CD8-positive, alpha-beta memory T cell (primary cell): Measurements from ENCODE around the gene EXD1. TPM values are rescaled to one million over a fixed set of nuclear protein-coding genes. Genes with fewer than 3 reads are reported as not detected.
"Not testable (repeated sequence)": the region's sequence is repeated elsewhere in the genome, so short reads cannot be mapped to it uniquely, and the experiment has no call there.

Source experiments
- CTCF ChIA-PET: fragments of 350-600 bp; sonication (Branson Sonifier 250); formaldehyde crosslinking; loops from one replicate; lab custom pipeline; 2021; ENCODE audit warnings: antibody characterized with exemption; lab: Charles Lee
- POLR2A ChIA-PET: fragments of 350-600 bp; sonication (Branson Sonifier 250); formaldehyde crosslinking; loops from one replicate; lab custom pipeline; 2021; ENCODE audit warnings: antibody characterized with exemption; lab: Charles Lee
- DNase-seq, 5 donors: peaks; one replicate each; pipeline versions ENCODE4 v3.0.0 to v3.0.0-alpha.2; 2020 to 2022; ENCODE audit warnings: mixed read lengths in 1 of 5
- H3K27ac ChIP-seq: one replicate; pipeline ENCODE4 v1.7.0; 2013; ENCODE audit warnings: low read depth, mild to moderate bottlenecking, low read length, moderate library complexity
- H3K27me3 ChIP-seq: 2 replicates; pipeline ENCODE4 v1.7.0; 2013; ENCODE audit warnings: low read length, mild to moderate bottlenecking; ENCODE audit not compliant: insufficient read depth, poor library complexity, severe bottlenecking
- H3K36me3 ChIP-seq: 2 replicates; pipeline ENCODE4 v1.7.0; 2013; ENCODE audit warnings: mild to moderate bottlenecking, low read length, moderate library complexity; ENCODE audit not compliant: insufficient read depth
- H3K4me1 ChIP-seq: 2 replicates; pipeline ENCODE4 v1.7.0; 2013; ENCODE audit warnings: mild to moderate bottlenecking, low read length, moderate library complexity; ENCODE audit not compliant: insufficient read depth
- H3K4me3 ChIP-seq: 2 replicates; pipeline ENCODE4 v1.7.0; 2013; ENCODE audit warnings: mild to moderate bottlenecking, low read length
- H3K9me3 ChIP-seq: 2 replicates; pipeline ENCODE4 v1.7.0; 2013; ENCODE audit warnings: mild to moderate bottlenecking, low read length
- H3K27ac Mint-ChIP-seq, 8 donors: one replicate each; pipeline ENCODE4 v1.8.0; 2020 to 2021; ENCODE audit warnings: mixed read lengths in 8 of 8, mild to moderate bottlenecking in 6 of 8, inconsistent platforms in 3 of 8, moderate library complexity in 3 of 8
- H3K27me3 Mint-ChIP-seq, 2 donors: one replicate each; pipeline ENCODE4 v1.8.0; 2020 to 2021; ENCODE audit warnings: mixed read lengths in 2 of 2, mild to moderate bottlenecking in 1 of 2, moderate library complexity in 1 of 2
- H3K36me3 Mint-ChIP-seq, 3 donors: one replicate each; pipeline ENCODE4 v1.8.0; 2020 to 2021; ENCODE audit warnings: mixed read lengths in 3 of 3, inconsistent platforms in 1 of 3, mild to moderate bottlenecking in 1 of 3
- H3K4me1 Mint-ChIP-seq, 3 donors: one replicate each; pipeline ENCODE4 v1.8.0; 2020 to 2021; ENCODE audit warnings: mixed read lengths in 3 of 3, inconsistent platforms in 1 of 3, mild to moderate bottlenecking in 1 of 3
- H3K4me3 Mint-ChIP-seq, 7 donors: one replicate each; pipeline ENCODE4 v1.8.0; 2020 to 2021; ENCODE audit warnings: mixed read lengths in 7 of 7, mild to moderate bottlenecking in 6 of 7, moderate library complexity in 4 of 7, inconsistent platforms in 2 of 7
- H3K9me3 Mint-ChIP-seq, 5 donors: one replicate each; pipeline ENCODE4 v1.8.0; 2020 to 2022; ENCODE audit warnings: mixed read lengths in 5 of 5, mild to moderate bottlenecking in 3 of 5, moderate library complexity in 2 of 5, inconsistent platforms in 1 of 5
- polyA plus RNA-seq: library from polyadenylated mRNA; unstranded; fragments of 300-500 nt; fragmentation: Illumina TruSeq; gene quantifications from one replicate; pipeline ENCODE4 v1.2.3, GENCODE V29; 2021
- total RNA-seq, 2 experiments: library from RNA; stranded (reverse); gene quantifications; one replicate each; pipeline ENCODE4 v1.2.3, GENCODE V29; 2021

The EXD1 gene
- total and polyA plus RNA-seq, 3 experiments from 2014 or later = 0.28 TPM; not detected in 2

DNA sequence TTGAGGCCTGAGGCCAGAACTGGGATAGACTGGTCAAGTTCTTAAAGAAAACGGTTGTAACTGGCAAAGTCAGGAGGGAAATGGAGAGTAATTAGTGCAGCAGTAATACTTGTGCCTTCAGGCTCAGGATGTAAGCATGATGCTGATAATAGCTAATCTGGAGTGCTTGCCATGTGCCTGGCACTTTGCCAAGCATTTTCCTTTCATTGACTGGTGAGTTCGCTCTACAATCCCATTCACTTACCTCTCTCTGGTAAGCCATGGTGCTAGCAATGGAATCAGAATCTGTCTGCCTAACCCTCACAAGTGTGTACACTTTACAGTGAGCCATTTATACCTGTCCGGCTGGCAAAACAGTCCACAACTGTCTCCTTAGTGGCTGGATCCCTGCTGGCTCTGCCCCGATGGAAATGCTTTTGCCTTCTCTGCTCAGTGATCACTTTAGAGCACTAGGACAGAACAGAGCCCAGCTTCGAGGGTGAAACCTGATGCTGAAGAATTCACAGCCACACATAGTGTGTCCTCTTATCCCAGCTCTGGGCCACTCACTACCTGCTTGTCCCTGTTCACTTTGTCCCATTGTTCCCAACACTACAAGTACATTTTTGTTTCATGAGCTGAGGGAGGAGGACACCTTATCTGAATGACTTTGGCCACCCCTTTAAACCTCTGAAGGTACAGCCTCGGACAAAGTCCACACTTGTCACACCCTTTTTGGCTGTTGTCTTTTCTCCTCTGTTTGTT is 10.8 kb upstream of the EXD1 start:
- POLR2A ChIA-PET = no interaction called here
- H3K4me3 ChIP-seq = no peak overlapping the region
- H3K9me3 ChIP-seq = no peaks in the 10 kb centered on the region
- H3K4me3 Mint-ChIP-seq = no peak overlapping the region
- H3K4me1 ChIP-seq = no peaks in the 10 kb centered on the region
- peaks cover 3% of the 10 kb centered on the region for H3K36me3 ChIP-seq
- DNase-seq = no peak
- H3K9me3 Mint-ChIP-seq = no peaks in the 10 kb centered on the region
- H3K4me1 Mint-ChIP-seq = peaks cover 0 to 3% (median 2%) of the 10 kb centered on the region in 3 donors
- H3K27me3 Mint-ChIP-seq = no peaks in the 10 kb centered on the region
- H3K27me3 ChIP-seq = no peaks in the 10 kb centered on the region
- CTCF ChIA-PET = interaction anchor here (0.9 to 2.0 kb wide), 3 partner anchors 10 to 11 kb away, joined by 3 to 6 read pairs (median 6); partner anchors contain the start of gene CHP1
- peaks cover 0 to 43% (median 9%) of the 10 kb centered on the region in 3 donors for H3K36me3 Mint-ChIP-seq
- no peak overlapping the region for H3K27ac ChIP-seq
- no peak overlapping the region for H3K27ac Mint-ChIP-seq

DNA sequence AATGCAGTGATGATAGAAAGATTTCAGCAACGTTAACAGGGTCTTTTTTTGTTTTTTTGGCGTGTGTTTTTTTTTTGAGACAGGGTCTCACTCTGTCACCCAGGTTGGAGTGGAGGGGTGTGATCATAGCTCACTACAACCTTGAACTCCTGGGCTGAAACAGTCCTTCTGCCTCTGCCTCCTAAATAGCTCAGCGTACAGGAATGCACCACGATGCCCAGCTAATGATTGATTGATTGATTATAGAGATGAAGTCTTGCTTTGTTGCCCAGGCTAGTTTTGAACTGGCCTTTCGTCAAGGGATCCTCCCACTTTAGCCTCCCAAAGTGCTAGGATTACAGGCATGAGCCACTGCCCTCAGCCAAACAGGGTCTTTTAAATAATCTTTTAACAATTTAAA is 7.5 kb upstream of the EXD1 start:
- no peak overlapping the region for H3K4me3 ChIP-seq
- peaks cover 0 to 17% (median 5%) of the 10 kb centered on the region in 3 donors for H3K36me3 Mint-ChIP-seq
- peaks cover 8 to 20% (median 14%) of the 10 kb centered on the region in 3 donors for H3K4me1 Mint-ChIP-seq
- POLR2A ChIA-PET = no interaction called here
- no peaks in the 10 kb centered on the region for H3K27me3 Mint-ChIP-seq
- no peak overlapping the region for H3K4me3 Mint-ChIP-seq
- no peaks in the 10 kb centered on the region for H3K9me3 Mint-ChIP-seq
- H3K27ac Mint-ChIP-seq = no peak overlapping the region
- CTCF ChIA-PET = no interaction called here
- H3K27ac ChIP-seq = no peak overlapping the region
- DNase-seq = no peak
- peaks cover 3% of the 10 kb centered on the region for H3K36me3 ChIP-seq
- H3K9me3 ChIP-seq = no peaks in the 10 kb centered on the region
- no peaks in the 10 kb centered on the region for H3K27me3 ChIP-seq
- H3K4me1 ChIP-seq = no peaks in the 10 kb centered on the region

DNA sequence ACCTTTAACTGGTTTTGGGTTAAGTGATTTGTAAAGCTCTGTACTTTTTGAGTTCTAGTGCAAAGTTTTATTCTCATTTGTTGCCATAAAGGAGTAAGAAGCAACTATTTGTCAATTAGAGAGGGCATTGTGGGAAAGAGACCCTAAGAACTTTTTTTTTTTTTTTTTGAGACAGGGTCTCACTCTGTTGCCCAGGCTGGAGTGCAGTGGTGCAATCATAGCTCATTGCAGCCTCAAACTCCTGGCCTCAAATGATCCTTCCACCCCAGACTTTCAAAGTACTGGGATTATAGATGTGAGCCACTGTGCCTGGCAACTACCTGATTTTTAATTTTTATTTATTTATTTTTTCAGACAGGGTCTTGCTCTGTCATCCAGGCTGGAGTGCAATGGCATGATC is 5.4 kb upstream of the EXD1 start:
- Mint-ChIP-seq H3K27me3 (no peaks in the 10 kb centered on the region), H3K27ac (no peak overlapping the region), H3K4me3 (no peak overlapping the region), H3K36me3 (peaks cover 0 to 12% (median 0%) of the 10 kb centered on the region in 3 donors), H3K4me1 (peaks cover 22 to 38% (median 31%) of the 10 kb centered on the region in 3 donors), H3K9me3 (no peaks in the 10 kb centered on the region)
- Histone ChIP-seq H3K36me3 (no peaks in the 10 kb centered on the region), H3K27ac (no peak overlapping the region), H3K4me1 (peaks cover 11% of the 10 kb centered on the region), H3K27me3 (no peaks in the 10 kb centered on the region), H3K4me3 (no peak overlapping the region), H3K9me3 (no peaks in the 10 kb centered on the region)
- POLR2A ChIA-PET = no interaction called here
- no peak for DNase-seq
- CTCF ChIA-PET = no interaction called here

DNA sequence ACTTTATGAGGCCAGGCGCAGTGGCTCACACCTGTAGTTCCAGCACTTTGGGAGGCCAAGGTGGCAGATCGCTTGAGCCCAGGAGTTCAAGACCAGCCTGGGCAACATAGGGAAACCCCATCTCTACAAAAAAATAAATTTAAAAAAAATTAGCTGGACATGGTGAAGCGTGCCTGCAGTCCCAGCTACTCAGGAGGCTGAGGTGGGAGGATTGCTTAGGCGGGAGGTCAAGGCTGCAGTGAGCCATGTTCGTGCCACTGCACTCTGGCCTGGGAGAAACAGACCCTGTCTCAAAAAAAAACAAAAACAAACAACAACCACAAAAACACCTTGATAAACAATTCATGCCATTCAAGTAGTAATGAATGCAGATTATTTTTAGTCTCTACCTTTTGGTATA is 4.7 kb upstream of the EXD1 start:
- H3K9me3 Mint-ChIP-seq, H3K27me3 Mint-ChIP-seq, POLR2A ChIA-PET, H3K27ac ChIP-seq, H3K36me3 ChIP-seq, CTCF ChIA-PET, H3K27me3 ChIP-seq, H3K9me3 ChIP-seq, H3K27ac Mint-ChIP-seq, H3K4me3 ChIP-seq, DNase-seq, H3K4me3 Mint-ChIP-seq: not testable (repeated sequence)
- peaks cover 26 to 45% (median 38%) of the 10 kb centered on the region in 3 donors for H3K4me1 Mint-ChIP-seq
- peaks cover 18% of the 10 kb centered on the region for H3K4me1 ChIP-seq
- H3K36me3 Mint-ChIP-seq = peaks cover 0 to 12% (median 0%) of the 10 kb centered on the region in 3 donors

DNA sequence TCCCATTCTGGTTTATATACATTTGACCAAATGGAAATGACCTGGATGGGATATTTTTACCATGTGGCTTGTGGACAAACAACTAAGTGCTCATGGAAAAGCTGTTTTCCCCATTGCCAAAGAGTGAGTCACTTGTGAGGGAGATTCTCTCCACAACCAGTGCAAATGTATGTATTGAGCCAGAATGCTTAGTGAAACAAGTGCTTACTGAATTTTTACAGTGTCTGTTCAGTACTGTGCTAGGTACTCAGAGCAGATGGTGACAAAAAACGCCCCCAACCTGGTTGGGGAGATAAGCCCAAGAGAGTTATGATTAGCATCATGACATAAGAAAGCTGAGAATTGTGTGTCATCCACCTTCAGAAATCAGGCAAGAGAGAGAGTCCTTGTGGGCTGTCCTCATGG is 2.8 kb upstream of the EXD1 start:
- H3K9me3 ChIP-seq = no peaks in the 10 kb centered on the region
- peak overlapping the region in 1 of 7 donors; percentile 90 for H3K4me3 Mint-ChIP-seq
- no peaks in the 10 kb centered on the region for H3K9me3 Mint-ChIP-seq
- peaks cover 0 to 12% (median 0%) of the 10 kb centered on the region in 3 donors for H3K36me3 Mint-ChIP-seq
- no peaks in the 10 kb centered on the region for H3K27me3 ChIP-seq
- H3K4me1 ChIP-seq = peaks cover 19% of the 10 kb centered on the region
- POLR2A ChIA-PET = no interaction called here
- H3K27ac Mint-ChIP-seq = peak overlapping the region in 1 of 8 donors; percentile 18
- CTCF ChIA-PET = no interaction called here
- DNase-seq = no peak
- H3K36me3 ChIP-seq = no peaks in the 10 kb centered on the region
- peaks cover 26 to 49% (median 39%) of the 10 kb centered on the region in 3 donors for H3K4me1 Mint-ChIP-seq
- no peak overlapping the region for H3K27ac ChIP-seq
- no peaks in the 10 kb centered on the region for H3K27me3 Mint-ChIP-seq
- H3K4me3 ChIP-seq = no peak overlapping the region

DNA sequence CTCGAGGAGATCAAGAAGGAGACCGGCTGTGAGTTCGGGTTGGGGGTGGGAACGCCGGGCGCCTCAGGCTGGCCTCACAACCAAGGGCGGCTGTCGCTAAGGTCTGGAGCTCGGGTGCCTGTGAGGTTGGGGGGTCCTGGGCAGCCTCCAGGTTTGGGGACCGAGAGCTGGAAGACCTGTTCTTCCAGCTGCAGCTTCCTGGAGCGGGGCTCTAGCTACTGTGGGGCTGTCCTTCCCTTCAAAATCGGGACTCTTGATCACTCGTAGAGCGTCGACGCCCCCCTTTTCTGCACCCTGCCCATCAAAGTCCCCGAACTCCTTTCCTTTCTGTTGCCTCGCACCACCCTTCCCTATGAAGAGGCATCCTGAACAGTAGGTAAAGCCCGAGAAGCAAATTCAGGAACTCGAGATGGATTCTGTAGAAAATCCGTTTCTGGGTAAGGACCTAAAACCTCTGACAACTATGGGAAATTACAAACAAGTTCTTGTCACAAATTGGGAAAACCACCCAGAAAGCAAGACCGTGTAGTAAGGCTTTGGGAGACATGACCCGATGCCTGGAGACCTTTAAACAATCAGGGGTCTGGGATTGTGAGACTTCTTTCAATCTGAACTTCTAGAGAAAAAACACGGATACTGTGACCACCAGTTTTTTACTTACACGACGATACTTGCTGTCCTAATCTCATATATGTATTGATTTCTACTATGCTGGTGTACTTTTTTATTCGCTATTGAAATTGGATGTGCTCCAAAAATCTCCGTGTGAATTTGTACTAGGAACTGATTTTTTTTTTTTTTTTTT is 1.1 kb upstream of the EXD1 start:
- H3K27me3 ChIP-seq = no peaks in the 10 kb centered on the region
- Mint-ChIP-seq H3K27ac (peak overlapping the region; percentile 93 to 98 (median 94)), H3K4me1 (peaks cover 26 to 49% (median 36%) of the 10 kb centered on the region in 3 donors), H3K9me3 (no peaks in the 10 kb centered on the region), H3K36me3 (peaks cover 0 to 9% (median 0%) of the 10 kb centered on the region in 3 donors), H3K4me3 (peak overlapping the region; percentile 88 to 96 (median 90)), H3K27me3 (no peaks in the 10 kb centered on the region)
- H3K4me1 ChIP-seq = peaks cover 19% of the 10 kb centered on the region
- H3K9me3 ChIP-seq = no peaks in the 10 kb centered on the region
- peak overlapping the region; percentile 84 for H3K27ac ChIP-seq
- H3K4me3 ChIP-seq = peak overlapping the region; percentile 84
- CTCF ChIA-PET = interaction anchor here (0.6 to 2.5 kb wide), 15 partner anchors 9 to 373 kb away, joined by 3 to 9 read pairs (median 4); partner anchors contain the start of genes INO80, NUSAP1, OIP5 and VPS18
- POLR2A ChIA-PET = interaction anchor here (0.6 to 1.9 kb wide), 11 partner anchors 38 to 1169 kb away, joined by 3 to 11 read pairs (median 3); partner anchors contain the start of genes INO80, NUSAP1, OIP5 and RAD51
- H3K36me3 ChIP-seq = no peaks in the 10 kb centered on the region
- no peak for DNase-seq

DNA sequence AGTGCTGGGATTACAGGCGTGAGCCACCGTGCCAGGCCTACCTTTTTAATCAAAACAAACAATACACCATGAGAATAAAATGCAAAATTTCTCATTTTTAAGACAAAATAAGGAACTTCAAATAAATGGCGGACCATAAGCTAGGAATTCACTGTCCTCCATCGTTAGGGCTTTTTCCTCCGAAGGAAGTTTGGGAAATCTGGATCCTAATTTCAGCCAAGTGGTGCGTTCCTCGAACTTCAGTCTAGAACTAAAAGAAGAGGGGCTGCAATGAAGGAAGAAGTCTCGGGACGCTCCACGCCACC is 260 bp downstream of the EXD1 start:
- Histone ChIP-seq H3K27me3 (no peaks in the 10 kb centered on the region), H3K4me3 (peak overlapping the region; percentile 84), H3K36me3 (no peaks in the 10 kb centered on the region), H3K4me1 (peaks cover 19% of the 10 kb centered on the region), H3K9me3 (no peaks in the 10 kb centered on the region), H3K27ac (no peak overlapping the region)
- H3K4me1 Mint-ChIP-seq = peaks cover 26 to 43% (median 36%) of the 10 kb centered on the region in 3 donors
- no peaks in the 10 kb centered on the region for H3K27me3 Mint-ChIP-seq
- ChIA-PET POLR2A (interaction anchor here (0.7 to 1.9 kb wide), 7 partner anchors 39 to 535 kb away, joined by 3 to 11 read pairs (median 8); partner anchors contain the start of genes NUSAP1, OIP5, RAD51 and VPS18), CTCF (interaction anchor here (0.9 to 2.5 kb wide), 7 partner anchors 9 to 336 kb away, joined by 3 to 9 read pairs (median 5); partner anchors contain the start of genes NUSAP1, OIP5 and VPS18)
- H3K9me3 Mint-ChIP-seq = no peaks in the 10 kb centered on the region
- peak overlapping the region; percentile 86 to 95 (median 94) for H3K27ac Mint-ChIP-seq
- peaks cover 0 to 9% (median 0%) of the 10 kb centered on the region in 3 donors for H3K36me3 Mint-ChIP-seq
- H3K4me3 Mint-ChIP-seq = peak overlapping the region; percentile 88 to 96 (median 90)
- no peak for DNase-seq
